GM19193 (cell line): ENCODE results near the gene TSEN54.

Experiments
- POLR2A ChIP-seq: IDR thresholded peaks from 4 replicates; pipeline ENCODE4 v1.6.1; 2011; ENCODE audit not compliant: insufficient read depth, insufficient read length; ENCODE audit errors: extremely low read depth

The TSEN54 gene

DNA sequence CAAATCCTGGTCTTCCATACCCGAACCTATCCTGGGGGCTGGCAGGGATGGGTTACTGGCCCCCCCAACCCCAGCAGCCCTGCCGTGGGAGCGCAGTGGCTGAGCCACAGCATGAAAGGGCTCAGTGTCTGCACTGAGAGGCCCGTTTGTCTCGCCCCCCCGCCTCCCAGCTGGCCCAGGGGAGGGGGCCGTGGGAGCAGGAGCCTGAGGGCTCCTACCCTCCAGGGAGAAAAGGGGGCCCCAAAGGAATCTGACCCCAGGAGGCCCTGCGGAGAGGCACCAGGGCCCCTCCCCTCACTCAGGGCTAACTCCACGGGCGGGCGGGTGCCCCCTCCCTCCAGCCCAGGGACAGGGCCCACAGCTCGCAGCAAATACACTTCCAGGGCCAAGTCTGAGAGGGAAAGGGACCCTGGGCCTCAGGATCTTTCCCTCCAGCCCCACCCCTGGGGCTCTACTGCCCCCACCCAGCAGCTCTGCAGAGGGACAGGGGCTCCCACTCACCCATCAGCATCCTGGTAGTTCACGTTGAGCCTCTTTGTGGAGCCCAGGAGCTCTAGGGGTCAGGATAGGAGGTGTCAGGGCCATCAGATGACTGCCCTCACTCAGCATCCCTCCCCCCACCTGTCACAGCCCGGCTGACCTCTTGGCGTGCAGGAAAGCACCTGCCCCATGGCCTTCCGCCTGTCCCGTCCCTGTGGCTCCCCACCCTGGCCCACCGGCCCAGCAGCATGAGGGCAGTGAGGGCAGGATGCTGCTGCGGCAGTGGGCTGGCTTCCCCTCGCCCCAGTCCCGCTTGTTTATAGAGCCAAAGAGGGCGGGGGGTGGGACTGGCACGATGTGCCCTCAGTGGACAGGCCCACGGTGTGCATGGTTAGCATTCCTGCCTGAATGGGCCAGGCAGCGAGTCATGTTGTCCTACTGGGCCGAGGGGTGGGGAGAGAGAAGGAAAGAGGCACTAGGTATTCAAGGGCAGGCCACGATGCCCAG, 8.3 kb upstream of the TSEN54 start:
- TF ChIP-seq POLR2A: no peak

DNA sequence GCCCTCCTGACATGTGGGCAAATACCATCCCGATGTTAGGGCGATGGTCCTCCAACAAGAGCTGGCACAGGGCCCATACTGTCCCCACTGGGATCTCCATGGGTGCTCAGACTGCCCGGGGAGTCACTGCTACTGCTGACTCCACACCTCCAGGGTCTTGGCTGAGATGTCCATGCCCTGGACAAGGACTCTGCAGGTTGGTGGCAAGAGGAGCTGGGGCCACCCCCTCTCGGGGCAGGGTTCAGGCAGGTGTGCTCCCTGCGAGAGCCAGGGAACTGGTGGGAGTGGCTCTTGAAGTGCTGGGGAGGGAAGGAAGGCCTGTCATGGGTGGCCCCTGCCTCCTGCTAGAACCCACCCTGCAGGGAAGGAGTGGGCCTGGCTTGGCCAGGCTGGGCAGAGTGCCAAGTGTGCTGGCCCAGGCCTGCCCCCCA, 7.4 kb upstream of the TSEN54 start:
- no peak for TF ChIP-seq POLR2A

GRCh38 chr17:75509528-75510258, 6.6 kb upstream of the TSEN54 start:
- TF ChIP-seq POLR2A: no peak

DNA sequence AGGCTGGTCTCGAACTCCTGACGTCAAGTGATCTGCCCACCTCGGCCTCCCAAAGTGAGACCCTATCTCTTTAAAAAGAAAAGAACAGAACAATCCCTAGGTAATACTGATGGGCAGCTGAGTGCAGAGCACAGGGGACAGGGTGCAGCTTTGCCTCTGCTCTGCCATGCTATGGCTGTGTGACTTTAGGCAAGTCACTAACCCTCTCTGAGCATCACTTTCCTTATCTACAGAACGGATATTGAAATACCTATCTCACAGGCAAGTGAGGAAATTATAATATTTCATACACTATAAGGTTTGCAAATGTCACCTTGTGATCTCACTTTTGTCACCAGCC, 5.1 kb upstream of the TSEN54 start:
- no peak for TF ChIP-seq POLR2A

GRCh38 chr17:75511610-75512575, 4.4 kb upstream of the TSEN54 start:
- no peak for TF ChIP-seq POLR2A

DNA sequence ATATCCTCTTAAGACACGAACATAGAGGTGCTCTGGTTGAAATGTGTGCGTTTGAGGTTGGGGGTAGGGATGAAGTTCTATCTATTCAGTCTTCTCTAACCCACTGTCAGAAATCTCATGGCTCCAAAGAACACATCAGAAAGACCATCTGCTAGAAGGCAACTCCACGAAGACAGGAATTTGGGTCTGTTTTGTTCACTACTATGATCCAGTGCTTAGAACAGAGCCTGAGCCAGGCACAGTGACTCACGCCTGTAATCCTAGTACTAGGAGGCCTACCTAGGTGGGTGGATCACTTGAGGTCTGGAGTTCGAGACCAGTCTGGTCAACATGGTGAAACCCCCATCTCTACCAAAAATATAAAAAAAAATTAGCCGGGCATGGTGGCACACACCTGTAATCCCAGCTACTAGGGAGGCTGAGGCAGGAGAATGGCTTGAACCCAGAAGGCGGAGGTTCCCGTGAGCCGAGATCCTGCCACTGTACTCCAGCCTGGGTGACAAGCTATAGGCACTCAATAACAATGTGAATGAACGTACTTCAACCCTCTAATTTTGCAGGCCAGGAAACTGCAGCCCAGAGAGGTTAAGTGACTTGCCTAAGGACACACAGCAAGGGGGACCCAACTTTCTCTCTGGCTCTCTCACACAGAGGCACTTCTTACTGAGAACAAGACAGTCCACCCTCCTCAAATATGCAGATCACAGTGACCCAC, 3.2 kb upstream of the TSEN54 start:
- no peak for TF ChIP-seq POLR2A

- no peak for TF ChIP-seq POLR2A
Observed at GRCh38 chr17:75513641-75514000, 2.7 kb upstream of the TSEN54 start.

- TF ChIP-seq POLR2A: no peak
Observed at GRCh38 chr17:75514299-75514918, 1.9 kb upstream of the TSEN54 start.

DNA sequence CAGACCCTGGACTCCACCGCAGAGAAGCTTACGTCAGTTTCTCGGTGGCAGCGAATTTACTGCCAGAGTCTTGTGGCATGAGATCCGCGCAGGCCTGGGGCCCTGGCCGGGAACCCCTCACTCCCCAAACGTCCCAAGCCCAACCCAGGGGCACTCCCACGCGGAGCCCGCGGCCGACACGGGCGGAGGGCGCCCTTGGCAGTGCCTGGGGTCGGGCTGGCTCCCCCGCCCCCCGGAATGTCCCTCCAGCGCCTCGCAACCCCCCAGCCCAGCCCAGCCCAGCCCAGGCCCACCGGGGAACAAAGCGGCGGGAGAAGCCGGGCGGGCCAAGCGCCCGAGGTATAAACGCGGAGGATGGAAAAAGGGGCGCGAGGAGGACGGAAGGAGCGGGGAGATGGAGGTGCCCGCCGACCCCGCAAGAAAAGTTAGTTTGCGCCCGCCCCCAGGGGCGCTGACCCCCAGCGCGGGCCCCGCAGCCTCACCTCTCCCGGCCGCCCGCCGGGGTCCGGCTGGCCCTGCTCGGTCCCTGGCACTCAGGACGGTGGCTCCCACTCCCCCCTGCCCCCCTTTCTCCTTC, 1.3 kb upstream of the TSEN54 start:
- no peak for TF ChIP-seq POLR2A

- no peak for TF ChIP-seq POLR2A
Observed at GRCh38 chr17:75515496-75516254, 653 bp upstream of the TSEN54 start, which contains the start of gene CASKIN2. TSS of gene CASKIN2 (minus strand) at chr17:75515537. CDS start at chr17:75513804, 1,733 bp downstream.

GRCh38 chr17:75516619-75517296, 430 bp downstream of the TSEN54 start:
- TF ChIP-seq POLR2A: no peak

DNA sequence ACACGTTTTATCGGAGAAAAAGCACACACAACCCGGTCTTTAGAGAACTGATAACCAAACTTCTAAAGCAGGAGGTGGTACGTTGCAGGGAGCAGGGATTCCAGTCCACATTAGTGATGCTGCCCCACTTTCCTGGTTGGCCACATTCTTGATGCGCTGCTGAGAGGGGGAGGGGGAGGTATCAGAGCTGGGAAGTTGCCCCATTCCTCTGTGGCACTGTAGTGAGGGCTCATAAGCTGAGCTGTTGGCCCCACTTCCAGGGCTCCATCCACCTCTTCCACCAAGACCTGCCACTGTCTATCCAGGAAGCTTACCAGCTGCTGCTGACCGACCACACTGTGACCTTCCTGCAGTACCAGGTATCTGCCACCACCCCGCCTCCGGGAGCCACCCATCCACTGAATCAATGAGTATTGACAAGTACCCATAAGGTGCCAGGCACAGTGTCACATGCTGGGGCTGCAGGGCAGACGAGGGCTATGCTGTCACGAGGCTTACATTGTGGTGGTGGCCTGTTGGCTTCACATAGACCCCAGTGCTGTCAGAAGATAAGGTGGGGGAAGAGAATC, 1.1 kb downstream of the TSEN54 start:
- TF ChIP-seq POLR2A: no peak
